Thyroid gland (tissue), 4 donors: ENCODE data around the gene MITF. TPM values are rescaled to one million over a fixed set of nuclear protein-coding genes. Genes with fewer than 3 reads are reported as not detected.

ENCODE experiments used
- DNase-seq, 2 donors: peaks; one replicate each; pipeline ENCODE4 v3.0.0-alpha.2; 2019
- H3K27ac ChIP-seq, 3 donors: fragments of 200-600 bp; sonication (generic); 1 replicate in 2 of 3; 2 replicates in 1 of 3; pipeline ENCODE4 v1.5.1; 2016 to 2019; ENCODE audit warnings: mild to moderate bottlenecking in 1 of 3, moderate library complexity in 1 of 3
- H3K27me3 ChIP-seq: fragments of 200-600 bp; sonication (generic); one replicate; pipeline ENCODE4 v1.5.1; 2019
- H3K36me3 ChIP-seq, 2 donors: fragments of 200-600 bp; sonication (generic); one replicate each; pipeline ENCODE4 v1.5.1; 2016 to 2019
- H3K4me1 ChIP-seq, 2 donors: fragments of 200-600 bp; sonication (generic); one replicate each; pipeline ENCODE4 v1.5.1; 2017 to 2019
- H3K4me3 ChIP-seq, 3 donors: fragments of 200-600 bp; sonication (generic); replicated peaks in 1 of 3; 1 replicate in 2 of 3; 2 replicates in 1 of 3; pipeline ENCODE4 v1.5.1; 2016; ENCODE audit warnings: mild to moderate bottlenecking in 1 of 3
- H3K9me3 ChIP-seq: fragments of 200-600 bp; sonication (generic); one replicate; pipeline ENCODE4 v1.5.1; 2017
- CTCF ChIP-seq, 6 experiments: fragments of 200-600 bp in 3 of 6; fragments of 450-650 bp in 3 of 6; sonication (generic) in 3 of 6; IDR thresholded peaks; one replicate each; pipeline ENCODE4 v1.5.1; 2016 to 2019; ENCODE audit warnings: antibody characterized with exemption in 6 of 6, mild to moderate bottlenecking in 2 of 6, inconsistent platforms in 1 of 6, moderate library complexity in 1 of 6
- POLR2A ChIP-seq, 2 donors: fragments of 450-650 bp; IDR thresholded peaks; one replicate each; pipeline ENCODE4 v1.6.1; 2017; ENCODE audit warnings: antibody characterized with exemption in 2 of 2, mild to moderate bottlenecking in 2 of 2, moderate library complexity in 1 of 2
- WGBS, 2 donors: methylation state at CpG; one replicate each; pipeline ENCODE4 v1.1.5; 2017; 5-methylcytosine and 5-hydroxymethylcytosine counted together
- intact Hi-C: fragments of 100-400 bp; cut with DNase I; formaldehyde crosslinking; loops from one replicate; pipeline ENCODE4 v1.15.1; 2023
- total RNA-seq, 4 donors: library from RNA; depleted of rRNA; stranded (reverse); fragments of >200 nt; gene quantifications; one replicate each; pipeline ENCODE4 v1.2.3, GENCODE V29; 2016

MITF gene
- total RNA-seq, 4 donors from 2014 or later: 22.4 to 52.1 (median 26.4) TPM

GRCh38 chr3:69828817-69829216 is 89.6 kb downstream of the MITF start:
- no peaks in the 10 kb centered on the region for H3K36me3 ChIP-seq
- intact Hi-C loops: no loop called here
- no peaks in the 10 kb centered on the region for H3K4me1 ChIP-seq

GRCh38 chr3:69830147-69830546 is 90.9 kb downstream of the MITF start:
- Histone ChIP-seq H3K4me1 (no peaks in the 10 kb centered on the region), H3K27me3 (no peaks in the 10 kb centered on the region), H3K27ac (no peak overlapping the region), H3K36me3 (no peaks in the 10 kb centered on the region), H3K9me3 (no peaks in the 10 kb centered on the region), H3K4me3 (no peak overlapping the region)
- 94 to 97% methylated on average over 2 to 3 of the region's 3 CpGs for WGBS, 2 donors
- DNase-seq: no peak
- intact Hi-C loops: no loop called here
- TF ChIP-seq CTCF (IDR thresholded peaks at IDR 0.05) (no peak), POLR2A (IDR thresholded peaks at IDR 0.05) (no peak)

More at GRCh38 chr3:69828817-69829216, 89.6 kb downstream of the MITF start:
- Histone ChIP-seq H3K27me3 (no peaks in the 10 kb centered on the region), H3K9me3 (no peaks in the 10 kb centered on the region), H3K4me3 (no peak overlapping the region), H3K27ac (no peak overlapping the region)
- TF ChIP-seq CTCF (IDR thresholded peaks at IDR 0.05): no peak
- DNase-seq: no peak
- 44 to 67% methylated on average over 2 of the region's 2 CpGs for WGBS, 2 donors

GRCh38 chr3:69831737-69832136 is 92.5 kb downstream of the MITF start:
- no peaks in the 10 kb centered on the region for H3K4me1 ChIP-seq
- no peak for DNase-seq
- TF ChIP-seq POLR2A (IDR thresholded peaks at IDR 0.05) (no peak), CTCF (IDR thresholded peaks at IDR 0.05) (no peak)
- no peaks in the 10 kb centered on the region for H3K36me3 ChIP-seq
- 58 to 70% methylated on average over 5 of the region's 5 CpGs for WGBS, 2 donors
- no peak overlapping the region for H3K27ac ChIP-seq
- H3K27me3 ChIP-seq: no peaks in the 10 kb centered on the region
- intact Hi-C loops: no loop called here
- H3K9me3 ChIP-seq: no peaks in the 10 kb centered on the region
- H3K4me3 ChIP-seq: no peak overlapping the region

- TF ChIP-seq POLR2A (IDR thresholded peaks at IDR 0.05) (no peak), CTCF (IDR thresholded peaks at IDR 0.05) (no peak)
- intact Hi-C loops: no loop called here
These were observed 94.3 kb downstream of the MITF start for GRCh38 chr3:69833591-69833990.

GRCh38 chr3:69838217-69838616 is 99.0 kb downstream of the MITF start:
- H3K4me3 ChIP-seq: no peak overlapping the region
- no peaks in the 10 kb centered on the region for H3K9me3 ChIP-seq
- DNase-seq: no peak
- no peaks in the 10 kb centered on the region for H3K36me3 ChIP-seq
- H3K27ac ChIP-seq: no peak overlapping the region
- no peaks in the 10 kb centered on the region for H3K27me3 ChIP-seq
- intact Hi-C loops: no loop called here
- 59 to 76% methylated on average over 5 of the region's 5 CpGs for WGBS, 2 donors
- peaks cover 0 to 5% of the 10 kb centered on the region in 2 donors for H3K4me1 ChIP-seq
- TF ChIP-seq POLR2A (IDR thresholded peaks at IDR 0.05): no peak
- TF ChIP-seq CTCF (IDR thresholded peaks at IDR 0.05): no peak

More at GRCh38 chr3:69833591-69833990, 94.3 kb downstream of the MITF start:
- no peaks in the 10 kb centered on the region for H3K27me3 ChIP-seq
- H3K27ac ChIP-seq: no peak overlapping the region
- H3K36me3 ChIP-seq: no peaks in the 10 kb centered on the region
- H3K4me3 ChIP-seq: no peak overlapping the region
- peaks cover 0 to 5% of the 10 kb centered on the region in 2 donors for H3K4me1 ChIP-seq
- no peak for DNase-seq
- H3K9me3 ChIP-seq: no peaks in the 10 kb centered on the region
